B cell (primary cell): ENCODE data around the gene LYRM7. TPM values are rescaled to one million over a fixed set of nuclear protein-coding genes. Genes with fewer than 3 reads are reported as not detected.

Experiments
- ATAC-seq: fragments of 200-7000 bp; cut with Tn5 transposase; one replicate; pipeline ENCODE4 v1.10.0; 2021; ENCODE audit warnings: low read depth, mild to moderate bottlenecking, moderate number of reproducible peaks, moderate library complexity
- CTCF ChIA-PET: fragments of 350-600 bp; sonication (Branson Sonifier 250); formaldehyde crosslinking; loops from one replicate; lab custom pipeline; 2021; ENCODE audit warnings: antibody characterized with exemption, inconsistent platforms; lab: Charles Lee
- POLR2A ChIA-PET: fragments of 350-600 bp; sonication (Branson Sonifier 250); formaldehyde crosslinking; loops from one replicate; lab custom pipeline; 2021; ENCODE audit warnings: antibody characterized with exemption; lab: Charles Lee
- DNase-seq: peaks from one replicate; pipeline ENCODE4 v3.0.0; 2013
- H2AFZ ChIP-seq: 2 replicates; pipeline ENCODE4 v1.6.1; 2012; ENCODE audit warnings: mild to moderate bottlenecking, low read depth, low read length; ENCODE audit not compliant: insufficient read depth, poor library complexity, severe bottlenecking
- H3K27ac ChIP-seq, 2 donors: 1 replicate in 1 of 2; 2 replicates in 1 of 2; pipeline ENCODE4 v1.5.1; 2012 to 2013; ENCODE audit warnings: low read length in 2 of 2, mild to moderate bottlenecking in 2 of 2, moderate library complexity in 1 of 2
- H3K27me3 ChIP-seq, 4 experiments: fragments of 200-600 bp in 1 of 4; sonication (generic) in 1 of 4; replicated peaks in 1 of 4; 1 replicate in 2 of 4; 2 replicates in 2 of 4; pipeline versions ENCODE4 v1.6.1 to v1.7.0; 2013 to 2016; ENCODE audit warnings: low read length in 3 of 4, mild to moderate bottlenecking in 2 of 4, mixed read lengths in 1 of 4, moderate library complexity in 1 of 4; ENCODE audit not compliant: insufficient read depth in 4 of 4, control insufficient read depth in 3 of 4; ENCODE audit errors: control extremely low read depth in 1 of 4
- H3K36me3 ChIP-seq, 2 experiments: replicated peaks in 1 of 2; 1 replicate in 1 of 2; 2 replicates in 1 of 2; pipeline versions ENCODE4 v1.6.1 to v1.7.1; 2013; ENCODE audit warnings: low read length in 1 of 2; ENCODE audit not compliant: insufficient read depth in 2 of 2, control insufficient read depth in 1 of 2; ENCODE audit errors: control extremely low read depth in 1 of 2, extremely low read depth in 1 of 2
- H3K4me1 ChIP-seq, 2 donors: fragments of 200-600 bp in 1 of 2; sonication (generic) in 1 of 2; 1 replicate in 1 of 2; 2 replicates in 1 of 2; pipeline versions ENCODE4 v1.5.1 to v1.6.1; 2013 to 2017; ENCODE audit warnings: low read length in 2 of 2; ENCODE audit not compliant: control insufficient read depth in 2 of 2, insufficient read depth in 2 of 2
- H3K4me2 ChIP-seq: replicated peaks from 2 replicates; pipeline ENCODE3; 2012; ENCODE audit warnings: mild to moderate bottlenecking, low read depth, low read length; ENCODE audit not compliant: poor library complexity, severe bottlenecking
- H3K4me3 ChIP-seq, 5 experiments: fragments of 200-600 bp in 1 of 5; sonication (generic) in 1 of 5; 1 replicate in 3 of 5; 2 replicates in 2 of 5; pipeline versions ENCODE4 v1.5.1 to v1.7.0; 2011 to 2016; ENCODE audit warnings: low read length in 4 of 5, mild to moderate bottlenecking in 4 of 5, low read depth in 2 of 5, control low read depth in 1 of 5, moderate library complexity in 1 of 5; ENCODE audit not compliant: insufficient read depth in 1 of 5; ENCODE audit errors: control extremely low read depth in 1 of 5, extremely low read depth in 1 of 5
- H3K79me2 ChIP-seq: fragments of 200-600 bp; sonication (generic); one replicate; pipeline ENCODE4 v1.6.0; 2016; ENCODE audit warnings: low read length; ENCODE audit not compliant: control insufficient read depth, insufficient read depth
- H3K9ac ChIP-seq: fragments of 200-600 bp; sonication (generic); 2 replicates; pipeline ENCODE4 v1.6.1; 2017; ENCODE audit warnings: mild to moderate bottlenecking, low read length, moderate library complexity
- H3K9me3 ChIP-seq, 3 donors: one replicate each; pipeline versions ENCODE4 v1.6.1 to v1.7.1; 2013; ENCODE audit warnings: low read length in 2 of 3; ENCODE audit not compliant: control insufficient read depth in 2 of 3, insufficient read depth in 1 of 3; ENCODE audit errors: control extremely low read depth in 1 of 3
- H4K20me1 ChIP-seq: 2 replicates; pipeline ENCODE4 v1.6.0; 2012; ENCODE audit warnings: mild to moderate bottlenecking, low read length; ENCODE audit not compliant: insufficient read depth, control insufficient read depth, poor library complexity, severe bottlenecking
- H3K27ac Mint-ChIP-seq: one replicate; pipeline ENCODE4 v1.8.0; 2021; ENCODE audit warnings: mixed read lengths
- H3K27me3 Mint-ChIP-seq: one replicate; pipeline ENCODE4 v1.8.0; 2021; ENCODE audit warnings: mixed read lengths
- H3K4me1 Mint-ChIP-seq: one replicate; pipeline ENCODE4 v1.8.0; 2021; ENCODE audit warnings: mixed read lengths
- H3K4me3 Mint-ChIP-seq: one replicate; pipeline ENCODE4 v1.8.0; 2021; ENCODE audit warnings: mixed read lengths
- H3K9me3 Mint-ChIP-seq: one replicate; pipeline ENCODE4 v1.8.0; 2022; ENCODE audit warnings: mixed read lengths; ENCODE audit not compliant: insufficient read depth
- EZH2 ChIP-seq: IDR thresholded peaks from 2 replicates; pipeline ENCODE4 v1.6.1; 2012; ENCODE audit warnings: borderline replicate concordance, low read depth, mild to moderate bottlenecking, moderate library complexity, low read length; ENCODE audit not compliant: insufficient read depth, poor library complexity, severe bottlenecking
- WGBS: methylation state at CpG from one replicate; pipeline ENCODE4 v1.1.5; 2013; ENCODE audit warnings: missing lambda C conversion rate; ENCODE audit not compliant: insufficient coverage; 5-methylcytosine and 5-hydroxymethylcytosine counted together
- intact Hi-C: fragments of 100-400 bp; cut with micrococcal nuclease; formaldehyde crosslinking; loops from one replicate; pipeline ENCODE4 v1.10.0; 2022
- polyA plus RNA-seq: library from polyadenylated mRNA; depleted of rRNA; stranded (reverse); fragments of >200 nt; gene quantifications from 2 replicates; pipeline ENCODE4 v1.2.3, GENCODE V29; 2012
- total RNA-seq, 2 donors: library from RNA; stranded (reverse); fragments of 120-200 nt in 1 of 2; gene quantifications; 1 replicate in 1 of 2; 2 replicates in 1 of 2; pipeline versions ENCODE4 v1.2.3 to v1.2.4, GENCODE V29; 2013 to 2022
- TF ChIP-seq, protein P1 (sequence below): fragments of 200-600 bp; IDR thresholded peaks from one replicate; pipeline ENCODE4 v1.8.0; 2022; ENCODE audit warnings: antibody characterized with exemption, mild to moderate bottlenecking

LYRM7 gene
- total and polyA plus RNA-seq, 2 donors (not counting 1 experiment from before 2014, with no cell fraction given), result 2.7 to 12.3 TPM

DNA sequence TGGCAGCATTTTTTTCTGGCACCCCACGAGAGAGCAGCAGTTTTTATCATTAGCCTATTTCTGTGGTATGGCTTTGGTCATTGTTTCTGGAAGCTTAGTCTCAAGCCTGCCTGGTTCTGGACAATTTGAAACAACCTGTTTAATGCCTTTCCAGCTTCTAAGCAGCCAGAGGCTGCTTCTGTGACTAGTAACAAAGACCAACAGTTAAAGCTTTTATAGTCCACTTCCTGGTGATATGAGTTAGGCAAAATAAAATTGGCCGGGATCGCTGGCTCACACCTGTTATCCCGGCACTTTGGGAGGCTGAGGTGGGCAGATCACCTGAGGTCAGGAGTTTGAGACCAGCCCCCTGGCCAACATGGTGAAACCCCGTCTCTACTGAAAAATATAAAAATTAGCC, 24.0 kb downstream of the LYRM7 start:
- H3K4me2 ChIP-seq, result no peak overlapping the region
- H3K4me3 ChIP-seq, result no peak overlapping the region
- CTCF ChIA-PET, result no interaction called here
- no peak for ATAC-seq
- no peaks in the 10 kb centered on the region for H3K27me3 ChIP-seq
- no peaks in the 10 kb centered on the region for H3K79me2 ChIP-seq
- H3K9ac ChIP-seq, result no peak overlapping the region
- Mint-ChIP-seq H3K9me3 (no peaks in the 10 kb centered on the region), H3K4me3 (no peak overlapping the region), H3K27me3 (no peaks in the 10 kb centered on the region), H3K27ac (no peak overlapping the region), H3K4me1 (peaks cover 2% of the 10 kb centered on the region)
- intact Hi-C loops, result no loop called here
- no peaks in the 10 kb centered on the region for H3K9me3 ChIP-seq
- POLR2A ChIA-PET, result no interaction called here
- no peaks in the 10 kb centered on the region for H3K36me3 ChIP-seq
- H4K20me1 ChIP-seq, result no peaks in the 10 kb centered on the region
- WGBS, result 83% methylated on average over 2 of the region's 5 CpGs
- DNase-seq, result no peak
- no peak overlapping the region for H3K27ac ChIP-seq
- H2AFZ ChIP-seq, result no peak overlapping the region
- no peaks in the 10 kb centered on the region for H3K4me1 ChIP-seq
- TF ChIP-seq, protein P1, sequence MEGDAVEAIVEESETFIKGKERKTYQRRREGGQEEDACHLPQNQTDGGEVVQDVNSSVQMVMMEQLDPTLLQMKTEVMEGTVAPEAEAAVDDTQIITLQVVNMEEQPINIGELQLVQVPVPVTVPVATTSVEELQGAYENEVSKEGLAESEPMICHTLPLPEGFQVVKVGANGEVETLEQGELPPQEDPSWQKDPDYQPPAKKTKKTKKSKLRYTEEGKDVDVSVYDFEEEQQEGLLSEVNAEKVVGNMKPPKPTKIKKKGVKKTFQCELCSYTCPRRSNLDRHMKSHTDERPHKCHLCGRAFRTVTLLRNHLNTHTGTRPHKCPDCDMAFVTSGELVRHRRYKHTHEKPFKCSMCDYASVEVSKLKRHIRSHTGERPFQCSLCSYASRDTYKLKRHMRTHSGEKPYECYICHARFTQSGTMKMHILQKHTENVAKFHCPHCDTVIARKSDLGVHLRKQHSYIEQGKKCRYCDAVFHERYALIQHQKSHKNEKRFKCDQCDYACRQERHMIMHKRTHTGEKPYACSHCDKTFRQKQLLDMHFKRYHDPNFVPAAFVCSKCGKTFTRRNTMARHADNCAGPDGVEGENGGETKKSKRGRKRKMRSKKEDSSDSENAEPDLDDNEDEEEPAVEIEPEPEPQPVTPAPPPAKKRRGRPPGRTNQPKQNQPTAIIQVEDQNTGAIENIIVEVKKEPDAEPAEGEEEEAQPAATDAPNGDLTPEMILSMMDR, result no peak
- no peak for TF ChIP-seq EZH2

DNA sequence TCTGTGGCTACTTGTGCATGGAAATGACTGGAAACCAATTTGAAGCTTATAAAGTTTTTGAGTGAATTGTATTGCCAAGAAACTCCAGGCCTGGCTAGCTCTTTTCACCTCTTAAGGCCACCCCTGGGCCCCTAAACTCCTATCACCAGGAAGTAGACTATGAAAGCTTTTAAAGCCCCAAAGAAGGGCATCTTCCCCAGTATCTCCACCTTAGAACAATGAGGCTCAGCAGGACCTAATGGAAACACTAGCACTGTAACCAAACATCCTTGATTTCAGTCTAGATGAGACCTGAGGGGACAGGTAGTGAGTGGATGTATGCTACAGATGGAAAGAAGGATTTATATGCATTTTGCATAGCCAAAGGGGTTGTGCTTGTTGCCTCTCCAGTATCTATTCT, 25.0 kb downstream of the LYRM7 start:
- DNase-seq, result no peak
- no peak overlapping the region for H3K4me3 ChIP-seq
- H3K4me1 ChIP-seq, result no peaks in the 10 kb centered on the region
- ChIA-PET CTCF (no interaction called here), POLR2A (interaction anchor here (0.7 kb wide), 1 partner anchor 242 kb away, joined by 3 read pairs; no protein-coding TSS in a partner anchor)
- no peaks in the 10 kb centered on the region for H3K9me3 ChIP-seq
- H3K36me3 ChIP-seq, result peaks cover 0 to 6% of the 10 kb centered on the region in 2 experiments
- H3K27ac ChIP-seq, result no peak overlapping the region
- no peak overlapping the region for H2AFZ ChIP-seq
- Mint-ChIP-seq H3K4me1 (peaks cover 2% of the 10 kb centered on the region), H3K27me3 (no peaks in the 10 kb centered on the region), H3K9me3 (no peaks in the 10 kb centered on the region), H3K4me3 (no peak overlapping the region), H3K27ac (peak overlapping the region; percentile 20)
- intact Hi-C loops, result no loop called here
- no peak for TF ChIP-seq EZH2
- TF ChIP-seq, protein P1, result no peak
- no peak overlapping the region for H3K9ac ChIP-seq
- no peaks in the 10 kb centered on the region for H4K20me1 ChIP-seq
- no peaks in the 10 kb centered on the region for H3K27me3 ChIP-seq
- ATAC-seq, result no peak
- H3K4me2 ChIP-seq, result no peak overlapping the region
- H3K79me2 ChIP-seq, result no peaks in the 10 kb centered on the region
